GM12891 (cell line): ENCODE data around the gene NUDT21.

ENCODE experiments used
- DNase-seq: peaks from one replicate; pipeline ENCODE4 v3.0.0; 2011; ENCODE audit warnings: low spot score; ENCODE audit not compliant: insufficient read length
- FAIRE-seq: peaks from 2 replicates; lab custom pipeline; 2011; peaks lifted over from hg19 to GRCh38; lab: Jason Lieb, UNC
- PAX5 ChIP-seq: IDR thresholded peaks from 2 replicates; pipeline ENCODE4 v1.6.1; 2011; ENCODE audit warnings: low read length, moderate library complexity, mild to moderate bottlenecking; ENCODE audit not compliant: insufficient read depth, severe bottlenecking
- POLR2A ChIP-seq: IDR thresholded peaks from 2 replicates; pipeline ENCODE4 v1.6.1; 2011; ENCODE audit warnings: low read depth, low read length, control low read depth
- POLR2AphosphoS5 ChIP-seq: IDR thresholded peaks from 2 replicates; pipeline ENCODE4 v1.6.1; 2011; ENCODE audit warnings: low read depth, low read length, control low read depth
- POU2F2 ChIP-seq: IDR thresholded peaks from 2 replicates; pipeline ENCODE4 v1.6.1; 2011; ENCODE audit warnings: low read depth, mild to moderate bottlenecking, control low read depth, low read length, moderate library complexity
- SPI1 ChIP-seq: IDR thresholded peaks from 2 replicates; pipeline ENCODE4 v1.6.1; 2011; ENCODE audit warnings: low read depth, low read length, control low read depth
- TAF1 ChIP-seq: IDR thresholded peaks from 2 replicates; pipeline ENCODE4 v1.6.1; 2011; ENCODE audit warnings: low read depth, low read length, control low read depth

The NUDT21 gene

GRCh38 chr16:56447286-56447685, 3.8 kb downstream of the NUDT21 start:
- FAIRE-seq (no peak), DNase-seq (no peak)
- TF ChIP-seq POLR2AphosphoS5, result no peak
- no peak for TF ChIP-seq PAX5
- no peak for TF ChIP-seq SPI1
- TF ChIP-seq POU2F2, result no peak
- TF ChIP-seq TAF1, result no peak
- TF ChIP-seq POLR2A, result no peak

- FAIRE-seq, result no peak
- no peak for DNase-seq
- TF ChIP-seq SPI1, result no peak
- TF ChIP-seq POLR2A, result no peak
- no peak for TF ChIP-seq POU2F2
- no peak for TF ChIP-seq TAF1
- no peak for TF ChIP-seq POLR2AphosphoS5
- no peak for TF ChIP-seq PAX5
Observed at GRCh38 chr16:56438038-56438437, 13.1 kb downstream of the NUDT21 start.

GRCh38 chr16:56436258-56436657, 14.9 kb downstream of the NUDT21 start:
- TF ChIP-seq PAX5 (no peak), POLR2AphosphoS5 (no peak), TAF1 (no peak), SPI1 (no peak), POLR2A (no peak), POU2F2 (no peak)
- no peak for DNase-seq
- no peak for FAIRE-seq

- FAIRE-seq (no peak), DNase-seq (no peak)
- TF ChIP-seq SPI1, result no peak
Observed at GRCh38 chr16:56428091-56428490, 23.0 kb downstream of the NUDT21 start.

- FAIRE-seq, result no peak
- TF ChIP-seq TAF1, result no peak
- TF ChIP-seq POLR2A, result no peak
- TF ChIP-seq POLR2AphosphoS5, result no peak
- no peak for TF ChIP-seq PAX5
- TF ChIP-seq POU2F2, result no peak
- TF ChIP-seq SPI1, result no peak
Observed at GRCh38 chr16:56426585-56426984, 24.5 kb downstream of the NUDT21 start.

GRCh38 chr16:56425439-56425832, 25.7 kb downstream of the NUDT21 start, which contains the start of gene AMFR:
AMFR (minus strand) TSS chr16:56425545; CDS start chr16:56425327, 218 bp downstream.
- FAIRE-seq (peak; percentile 98), DNase-seq (peak; percentile 79)
- TF ChIP-seq PAX5, result peak; percentile 25
- TF ChIP-seq TAF1, result no peak
- TF ChIP-seq POLR2AphosphoS5, result no peak

More at GRCh38 chr16:56426585-56426984, 24.5 kb downstream of the NUDT21 start:
- no peak for DNase-seq

GRCh38 chr16:56424791-56425438, 26.2 kb downstream of the NUDT21 start:
- FAIRE-seq (no peak), DNase-seq (peak; percentile 14)
- no peak for TF ChIP-seq POU2F2
- no peak for TF ChIP-seq PAX5
- TF ChIP-seq SPI1, result no peak
- no peak for TF ChIP-seq POLR2AphosphoS5
- no peak for TF ChIP-seq TAF1
- TF ChIP-seq POLR2A, result no peak

GRCh38 chr16:56424404-56424764, 26.7 kb downstream of the NUDT21 start:
- DNase-seq (no peak), FAIRE-seq (no peak)
- TF ChIP-seq SPI1 (no peak), TAF1 (no peak), POU2F2 (no peak), POLR2AphosphoS5 (no peak), PAX5 (no peak), POLR2A (no peak)

- FAIRE-seq, result peak; percentile 85
- peak; percentile 32 for TF ChIP-seq SPI1
- no peak for TF ChIP-seq TAF1
- DNase-seq, result no peak
Observed at GRCh38 chr16:56423584-56424403, 27.3 kb downstream of the NUDT21 start.

- DNase-seq (no peak), FAIRE-seq (peak; percentile 35)
- TF ChIP-seq POLR2A, result no peak
- no peak for TF ChIP-seq SPI1
- no peak for TF ChIP-seq POU2F2
- no peak for TF ChIP-seq TAF1
- no peak for TF ChIP-seq POLR2AphosphoS5
- no peak for TF ChIP-seq PAX5
Observed at GRCh38 chr16:56422896-56423441, 28.2 kb downstream of the NUDT21 start.

GRCh38 chr16:56421976-56422669, 29.0 kb downstream of the NUDT21 start:
- no peak for FAIRE-seq

More at GRCh38 chr16:56421976-56422669, 29.0 kb downstream of the NUDT21 start:
- TF ChIP-seq TAF1 (no peak), POLR2AphosphoS5 (no peak), SPI1 (no peak), POU2F2 (no peak)
- DNase-seq, result no peak
